Endothelial cell (in vitro differentiated cells): ENCODE measurements around the gene MVP. TPM values are rescaled to one million over a fixed set of nuclear protein-coding genes. Genes with fewer than 3 reads are reported as not detected.
"Not testable (repeated sequence)": the region's sequence is repeated elsewhere in the genome, so short reads cannot be mapped to it uniquely, and the experiment has no call there.

Experiments
- DNase-seq: peaks from one replicate; pipeline ENCODE4 v3.0.0; 2021; ENCODE audit warnings: low spot score
- H3K27ac Mint-ChIP-seq: one replicate; pipeline ENCODE4 v1.8.0; 2021; ENCODE audit warnings: mixed read lengths, inconsistent platforms; ENCODE audit not compliant: unreplicated experiment
- H3K27me3 Mint-ChIP-seq: one replicate; pipeline ENCODE4 v1.8.0; 2021; ENCODE audit warnings: mild to moderate bottlenecking, moderate library complexity, mixed read lengths, inconsistent platforms; ENCODE audit not compliant: unreplicated experiment
- H3K36me3 Mint-ChIP-seq: one replicate; pipeline ENCODE4 v1.8.0; 2021; ENCODE audit warnings: mild to moderate bottlenecking, low read depth, mixed read lengths, inconsistent platforms; ENCODE audit not compliant: unreplicated experiment
- H3K4me1 Mint-ChIP-seq: one replicate; pipeline ENCODE4 v1.8.0; 2021; ENCODE audit warnings: mild to moderate bottlenecking, mixed read lengths, inconsistent platforms; ENCODE audit not compliant: unreplicated experiment
- H3K4me3 Mint-ChIP-seq: one replicate; pipeline ENCODE4 v1.8.0; 2021; ENCODE audit warnings: mild to moderate bottlenecking, mixed read lengths, inconsistent platforms; ENCODE audit not compliant: unreplicated experiment
- H3K9me3 Mint-ChIP-seq: one replicate; pipeline ENCODE4 v1.8.0; 2021; ENCODE audit warnings: mixed read lengths, inconsistent platforms; ENCODE audit not compliant: unreplicated experiment
- CTCF ChIP-seq: fragments of 200-600 bp; sonication (generic); IDR thresholded peaks from one replicate; pipeline ENCODE4 v1.5.0; 2021; ENCODE audit warnings: antibody characterized with exemption; ENCODE audit not compliant: unreplicated experiment
- total RNA-seq: library from RNA; stranded (reverse); fragmentation: NEBNext Ultra II Directional; extraction: Animal tissue kit (Norgen Biotek cat#: 25700); gene quantifications from one replicate; pipeline ENCODE4 v1.2.1, GENCODE V29; 2021; ENCODE audit not compliant: unreplicated experiment

Gene MVP
- total RNA-seq, 1 donor from 2014 or later = 2.0 TPM

GRCh38 chr16:29868396-29869009 lies 48.2 kb downstream of the MVP start:
- Mint-ChIP-seq H3K36me3 (no peaks in the 10 kb centered on the region), H3K27me3 (peaks cover 4% of the 10 kb centered on the region), H3K4me1 (no peaks in the 10 kb centered on the region), H3K27ac (no peak overlapping the region), H3K4me3 (no peak overlapping the region), H3K9me3 (no peaks in the 10 kb centered on the region)
- DNase-seq = no peak
- no peak for TF ChIP-seq CTCF

DNA sequence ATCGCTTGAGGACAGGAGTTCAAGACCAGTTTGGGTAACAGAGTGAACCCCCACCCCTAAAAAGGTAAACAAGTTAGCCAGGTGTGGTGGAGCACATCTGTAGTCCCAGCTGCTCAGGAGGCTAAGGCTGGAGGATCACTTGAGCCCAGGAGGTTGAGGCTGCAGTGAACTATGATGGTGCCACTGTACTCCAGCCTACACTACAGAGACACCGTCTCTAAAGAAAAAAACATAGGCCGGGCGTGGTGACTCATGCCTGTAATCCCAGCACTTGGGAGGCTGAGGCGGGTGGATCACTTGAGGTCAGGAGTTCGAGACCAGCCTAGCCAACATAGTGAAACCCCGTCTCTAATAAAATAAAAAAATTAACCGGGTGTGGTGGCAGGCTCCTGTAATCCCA lies 48.8 kb downstream of the MVP start:
- not testable (repeated sequence) for H3K4me1 Mint-ChIP-seq, DNase-seq, H3K27ac Mint-ChIP-seq, H3K4me3 Mint-ChIP-seq, H3K9me3 Mint-ChIP-seq, H3K36me3 Mint-ChIP-seq, H3K27me3 Mint-ChIP-seq

- Mint-ChIP-seq H3K27ac (no peak overlapping the region), H3K36me3 (no peaks in the 10 kb centered on the region), H3K27me3 (no peaks in the 10 kb centered on the region), H3K4me1 (no peaks in the 10 kb centered on the region), H3K9me3 (no peaks in the 10 kb centered on the region), H3K4me3 (no peak overlapping the region)
- no peak for TF ChIP-seq CTCF
- no peak for DNase-seq
These were observed 51.7 kb downstream of the MVP start for GRCh38 chr16:29871822-29872546.

DNA sequence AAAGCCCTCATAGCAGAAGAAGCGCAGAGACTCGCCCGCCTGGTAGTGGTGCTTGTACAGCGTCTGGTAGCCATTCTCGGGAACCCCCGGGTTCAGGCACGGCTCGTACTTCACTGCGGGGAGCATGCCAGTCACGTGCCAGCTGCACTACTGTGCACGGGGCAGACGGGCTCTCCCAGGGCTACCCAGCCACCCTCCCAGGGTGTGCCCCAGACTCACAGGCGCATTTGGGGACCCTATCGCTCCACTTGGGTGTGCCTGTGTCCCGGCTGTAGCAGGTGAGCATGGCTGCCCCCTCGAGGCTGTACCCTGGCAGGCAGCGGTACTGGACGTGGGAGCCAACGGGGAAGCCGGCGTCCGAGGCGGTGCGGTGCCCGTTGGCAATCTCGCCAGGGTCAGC lies 53.1 kb downstream of the MVP start:
- no peak overlapping the region for H3K27ac Mint-ChIP-seq
- H3K4me1 Mint-ChIP-seq = peaks cover 4% of the 10 kb centered on the region
- H3K36me3 Mint-ChIP-seq = peaks cover 3% of the 10 kb centered on the region
- no peak for DNase-seq
- peaks cover 4% of the 10 kb centered on the region for H3K27me3 Mint-ChIP-seq
- no peaks in the 10 kb centered on the region for H3K9me3 Mint-ChIP-seq
- no peak for TF ChIP-seq CTCF
- H3K4me3 Mint-ChIP-seq = no peak overlapping the region

DNA sequence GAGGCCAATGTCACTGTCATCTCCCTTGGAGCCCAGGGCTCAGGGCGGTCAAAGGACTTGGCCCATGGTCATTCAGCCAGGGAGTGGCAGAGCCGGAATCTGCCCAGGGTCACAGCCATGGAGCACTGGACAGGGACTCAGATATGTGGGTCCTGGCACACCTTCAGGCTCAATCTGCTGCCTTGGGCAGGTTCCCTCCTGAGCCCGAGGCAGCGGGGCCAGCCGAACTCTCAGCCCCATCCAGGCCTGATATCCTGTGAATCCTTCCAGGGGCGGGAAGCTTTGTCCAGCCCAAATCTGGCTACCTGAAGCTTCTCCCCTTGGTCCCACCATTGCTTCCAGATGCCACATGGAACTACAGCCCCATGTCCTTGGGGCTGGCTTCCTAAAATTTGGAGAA lies 54.9 kb downstream of the MVP start:
- H3K27me3 Mint-ChIP-seq = peaks cover 4% of the 10 kb centered on the region

More for the DNA sequence above, 54.9 kb downstream of the MVP start:
- Mint-ChIP-seq H3K4me1 (peaks cover 4% of the 10 kb centered on the region), H3K4me3 (no peak overlapping the region), H3K27ac (no peak overlapping the region), H3K36me3 (peaks cover 3% of the 10 kb centered on the region), H3K9me3 (no peaks in the 10 kb centered on the region)
- TF ChIP-seq CTCF = no peak
- DNase-seq = no peak
